K562 (cell line): ENCODE measurements around the gene SMIM41. TPM values are rescaled to one million over a fixed set of nuclear protein-coding genes. Genes with fewer than 3 reads are reported as not detected.

Source experiments
- ATF4 ChIP-seq: fragments of 450-650 bp; formaldehyde crosslinking; IDR thresholded peaks from 2 replicates; pipeline ENCODE4 v1.4.0; 2022; ENCODE audit warnings: mild to moderate bottlenecking, moderate library complexity
- CCAR2 ChIP-seq: fragments of 200-400 bp; formaldehyde crosslinking; IDR thresholded peaks from 2 replicates; pipeline ENCODE4 v1.6.1; 2017; ENCODE audit warnings: mild to moderate bottlenecking, low read depth, low read length
- CCNT2 ChIP-seq: IDR thresholded peaks from 2 replicates; pipeline ENCODE4 v1.6.1; 2011; ENCODE audit warnings: borderline replicate concordance, low read depth, mild to moderate bottlenecking, moderate library complexity, mixed read lengths, low read length; ENCODE audit not compliant: insufficient read length; ENCODE audit errors: extremely low read depth
- DDX20 ChIP-seq: fragments of 450-650 bp; IDR thresholded peaks from 2 replicates; pipeline ENCODE4 v1.6.1; 2016; ENCODE audit warnings: missing genetic modification characterization, low read depth, mild to moderate bottlenecking, missing compliant biosample characterization, moderate library complexity
- EP400 ChIP-seq: fragments of 450-650 bp; IDR thresholded peaks from 2 replicates; pipeline ENCODE4 v1.6.1; 2017; ENCODE audit warnings: antibody characterized with exemption, mild to moderate bottlenecking, moderate library complexity
- ETV6 ChIP-seq, 3 experiments: fragments of 150-350 bp in 1 of 3; sonication (generic) in 1 of 3; formaldehyde crosslinking in 1 of 3; IDR thresholded peaks; 2 replicates each; pipeline versions ENCODE4 v1.6.1 to v1.8.0; 2014 to 2022; ENCODE audit warnings: borderline replicate concordance in 2 of 3, low read depth in 2 of 3, antibody characterized with exemption in 1 of 3, low read length in 1 of 3, mild to moderate bottlenecking in 1 of 3, missing genetic modification reagents in 1 of 3
- FOSL1 ChIP-seq: fragments of 200-800 bp; sonication (Bioruptor generic); conservative IDR thresholded peaks from 2 replicates; pipeline ENCODE4 v1.6.1; 2016; ENCODE audit warnings: missing genetic modification characterization, missing compliant biosample characterization
- HEY1 ChIP-seq: fragments of 250-450 bp; sonication (Bioruptor Pico); IDR thresholded peaks from 2 replicates; pipeline ENCODE4 v1.5.0; 2020; ENCODE audit warnings: mild to moderate bottlenecking, moderate library complexity, borderline replicate concordance
- ID3 ChIP-seq, 2 experiments: fragments of 250-450 bp in 1 of 2; fragments of 450-650 bp in 1 of 2; sonication (Bioruptor Pico) in 1 of 2; IDR thresholded peaks; 2 replicates each; pipeline versions ENCODE4 v1.6.1 to v1.8.0; 2016 to 2021; ENCODE audit warnings: mild to moderate bottlenecking in 2 of 2, moderate library complexity in 2 of 2, missing compliant biosample characterization in 1 of 2, missing genetic modification characterization in 1 of 2
- JUN ChIP-seq, 2 experiments: sonication (generic) in 1 of 2; formaldehyde crosslinking in 1 of 2; IDR thresholded peaks; 2 replicates each; pipeline versions ENCODE4 v1.6.1 to v1.8.0; 2012 to 2022; ENCODE audit warnings: borderline replicate concordance in 2 of 2, mild to moderate bottlenecking in 2 of 2, improper control_type of control experiment in 1 of 2, low read depth in 1 of 2, low read length in 1 of 2, missing genetic modification reagents in 1 of 2
- JUND ChIP-seq, 2 experiments: IDR thresholded peaks; 2 replicates in 1 of 2; 3 replicates in 1 of 2; pipeline ENCODE4 v1.6.1; 2011; ENCODE audit warnings: borderline replicate concordance in 2 of 2, low read depth in 2 of 2, low read length in 2 of 2, improper control_type of control experiment in 1 of 2, missing biosample characterization in 1 of 2, missing genetic modification characterization in 1 of 2, missing genetic modification reagents in 1 of 2
- KLF1 ChIP-seq: fragments of 450-650 bp; IDR thresholded peaks from 2 replicates; pipeline ENCODE4 v1.6.1; 2016; ENCODE audit warnings: missing genetic modification characterization, missing compliant biosample characterization
- MBD2 ChIP-seq: sonication (generic); IDR thresholded peaks from 2 replicates; pipeline ENCODE4 v1.6.1; 2016; ENCODE audit warnings: low read depth, borderline replicate concordance
- NFE2 ChIP-seq: IDR thresholded peaks from 2 replicates; pipeline ENCODE4 v1.6.1; 2014; ENCODE audit warnings: antibody characterized with exemption, low read depth
- NFIC ChIP-seq: fragments of 450-650 bp; IDR thresholded peaks from 2 replicates; pipeline ENCODE4 v1.6.1; 2017; ENCODE audit warnings: mild to moderate bottlenecking, inconsistent platforms
- TAF15 ChIP-seq: fragments of 200-400 bp; formaldehyde crosslinking; IDR thresholded peaks from 2 replicates; pipeline ENCODE4 v1.6.1; 2017; ENCODE audit warnings: mild to moderate bottlenecking, low read depth, low read length, moderate library complexity
- TSHZ1 ChIP-seq: fragments of 250-450 bp; sonication (Bioruptor Pico); IDR thresholded peaks from 2 replicates; pipeline ENCODE4 v1.4.0; 2020; ENCODE audit warnings: mild to moderate bottlenecking, moderate library complexity
- ZNF263 ChIP-seq: sonication (generic); formaldehyde crosslinking; IDR thresholded peaks from 2 replicates; pipeline ENCODE4 v1.8.0; 2022; ENCODE audit warnings: mild to moderate bottlenecking, missing genetic modification reagents, borderline replicate concordance
- ZNF644 ChIP-seq: fragments of 200-800 bp; sonication (Bioruptor generic); IDR thresholded peaks from 2 replicates; pipeline ENCODE4 v1.6.1; 2016; ENCODE audit warnings: low read depth, missing genetic modification characterization, missing compliant biosample characterization
- ZSCAN29 ChIP-seq: fragments of 450-650 bp; IDR thresholded peaks from 2 replicates; pipeline ENCODE4 v1.6.1; 2017
- polyA plus RNA-seq, 8 experiments: library from polyadenylated mRNA; depleted of rRNA in 4 of 8; stranded (reverse) in 5 of 8; unstranded in 3 of 8; fragments of >200 nt; fragmentation: Nextera tagmentation in 2 of 8; fragmentation: Illumina TruSeq in 1 of 8; extraction: Ambion mirVana in 2 of 8; extraction: Trizol in 1 of 8; gene quantifications; 2 replicates each; pipeline versions ENCODE4 v1.2.1 to v1.2.3, GENCODE V29; 2011 to 2014; ENCODE audit warnings: inconsistent platforms in 1 of 8, missing spikeins in 1 of 8
- total RNA-seq, 7 experiments: library from RNA; depleted of rRNA in 6 of 7; stranded (reverse); fragments of >200 nt in 6 of 7; fragmentation: Illumina TruSeq in 2 of 7; extraction: Trizol in 2 of 7; gene quantifications; 2 replicates each; pipeline versions ENCODE4 v1.2.1 to v1.2.3, GENCODE V29; 2011 to 2021; ENCODE audit warnings: low replicate concordance in 1 of 7

The SMIM41 gene
- total and polyA plus RNA-seq, 9 of the 15 experiments (the other 6 are each of a cell fraction or from before 2014, with no cell fraction given): not detected

GRCh38 chr12:52147367-52147963 is 68.0 kb downstream of the SMIM41 start (continued):
- TF ChIP-seq ZSCAN29 (no peak), MBD2 (no peak), TSHZ1 (no peak), TAF15 (no peak), NFIC (no peak), CCNT2 (no peak), JUN (IDR thresholded peaks at IDR 0.05; ENCODE audit: borderline replicate concordance, low read depth, low read length) (peak; percentile 49; the same call in 1 of the 2 replicates), JUN (CRISPR knock-in tag; IDR thresholded peaks at IDR 0.05; ENCODE audit: borderline replicate concordance) (no peak), ZNF263 (CRISPR knock-in tag) (no peak), ZNF644 (no peak), FOSL1 (tag) (peak; percentile 88), ATF4 (CRISPR knock-in tag) (no peak), CCAR2 (no peak), HEY1 (CRISPR knock-in tag) (no peak), JUND (IDR thresholded peaks at IDR 0.05; ENCODE audit: borderline replicate concordance, low read depth, low read length) (peak; percentile 51; the same call in 1 of the 2 replicates), JUND (tag; IDR thresholded peaks at IDR 0.05; ENCODE audit: borderline replicate concordance, low read depth, low read length) (no peak; the same call in 2 of the 3 replicates), EP400 (no peak), DDX20 (tag) (no peak), NFE2 (0 out of 2 replicates have a peak, but pooled peaks have one; percentile 20), KLF1 (tag) (0 out of 2 replicates have a peak, but pooled peaks have one; percentile 23), ETV6 (IDR thresholded peaks at IDR 0.05; ENCODE audit: borderline replicate concordance in 1 of 2, low read depth in 2 of 2, low read length in 1 of 2) (no peak), ETV6 (CRISPR knock-in tag; IDR thresholded peaks at IDR 0.05; ENCODE audit: borderline replicate concordance) (no peak), ID3 (CRISPR knock-in tag; IDR thresholded peaks at IDR 0.05) (no peak), ID3 (tag; IDR thresholded peaks at IDR 0.05) (no peak)
